GM12873 (cell line): ENCODE results near the gene NUP85.

Experiments used
- CTCF ChIP-seq: IDR thresholded peaks from 2 replicates; pipeline ENCODE4 v1.5.1; 2012; ENCODE audit warnings: low read depth, mild to moderate bottlenecking, moderate library complexity, low read length, control low read depth; ENCODE audit not compliant: insufficient read depth; ENCODE audit errors: missing control alignments

The NUP85 gene

DNA sequence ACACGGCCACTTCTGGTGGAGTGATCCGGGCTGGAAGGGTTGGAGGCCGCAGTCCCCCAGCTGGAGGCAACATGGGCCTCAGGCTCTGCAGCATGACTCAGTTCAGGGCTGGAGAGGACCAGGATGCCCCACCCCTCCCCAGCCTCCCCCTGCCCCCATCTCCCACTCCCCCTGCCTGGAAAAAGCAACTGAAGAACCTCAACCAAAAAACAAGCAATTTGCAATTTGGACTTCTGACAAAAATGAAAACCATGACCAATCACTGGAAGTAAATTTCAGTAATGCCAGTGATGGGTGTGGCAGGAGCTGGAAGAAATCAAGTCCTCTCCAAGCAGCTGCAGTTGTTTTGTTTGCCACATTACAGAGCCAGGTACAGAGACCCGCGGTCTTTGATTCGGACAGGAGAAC lies 72.2 kb downstream of the NUP85 start:
- no peak for TF ChIP-seq CTCF

- TF ChIP-seq CTCF = no peak
Observed at GRCh38 chr17:75285123-75285522, 79.6 kb downstream of the NUP85 start.
